GM23248 (cell line): Measurements from ENCODE around the gene BTBD19.

Source experiments
- EZH2 ChIP-seq: fragments of 200-600 bp; sonication (generic); IDR thresholded peaks from 2 replicates; pipeline ENCODE4 v1.6.1; 2018; ENCODE audit warnings: antibody characterized with exemption, mild to moderate bottlenecking; ENCODE audit not compliant: insufficient read depth, poor library complexity, severe bottlenecking
- EZH2phosphoT487 ChIP-seq: fragments of 200-600 bp; sonication (generic); IDR thresholded peaks from 2 replicates; pipeline ENCODE4 v1.6.1; 2018; ENCODE audit warnings: antibody characterized with exemption, moderate library complexity, mild to moderate bottlenecking, low read depth; ENCODE audit not compliant: insufficient read depth

GRCh38 chr1:44783697-44784093, 24.6 kb upstream of the BTBD19 start:
- TF ChIP-seq EZH2 (no peak), EZH2phosphoT487 (no peak)
